GM12878 (cell line): ENCODE data around the gene ZDHHC11B. TPM values are rescaled to one million over a fixed set of nuclear protein-coding genes. Genes with fewer than 3 reads are reported as not detected.

Experiments used
- ATAC-seq: fragments of 200-7000 bp; cut with Tn5 transposase; 3 replicates; pipeline ENCODE4 v1.9.1; 2020; ENCODE audit warnings: mild to moderate bottlenecking, moderate library complexity
- BruUV-seq: library from RNA; stranded (reverse); fragments of 400-500 nt; replicated peaks from 2 replicates; lab custom pipeline; 2021; lab: Mats Ljungman, UMichigan
- CTCF ChIA-PET: fragments of 300-600 bp; sonication (Branson Sonifier 250); formaldehyde crosslinking; extraction: SDS; loops from one replicate; lab custom pipeline; 2021; ENCODE audit warnings: inconsistent platforms; lab: Yijun Ruan, JAX
- POLR2A ChIA-PET: fragments of 350-600 bp; formaldehyde crosslinking; extraction: SDS; loops from one replicate; lab custom pipeline; 2021; ENCODE audit warnings: inconsistent platforms; lab: Charles Lee
- RAD21 ChIA-PET: fragments of 300-600 bp; sonication (Branson Sonifier 250); formaldehyde crosslinking; loops from one replicate; lab custom pipeline; 2023; ENCODE audit warnings: antibody characterized with exemption; ENCODE audit not compliant: unreplicated experiment; lab: Charles Lee
- SMC1A ChIA-PET: fragments of 300-600 bp; sonication (Branson Sonifier 250); formaldehyde crosslinking; loops from one replicate; lab custom pipeline; 2023; ENCODE audit not compliant: unreplicated experiment, uncharacterized antibody; lab: Charles Lee
- DNase-seq: peaks from one replicate; pipeline ENCODE4 v3.0.0-alpha.2; 2011; ENCODE audit warnings: low read depth, low spot score
- FAIRE-seq: peaks from 3 replicates; lab custom pipeline; 2011; peaks lifted over from hg19 to GRCh38; lab: Jason Lieb, UNC
- H2AFZ ChIP-seq: 2 replicates; pipeline ENCODE4 v1.6.0; 2011; ENCODE audit warnings: low read depth, low read length, control low read depth; ENCODE audit not compliant: control insufficient read depth
- H3K27ac ChIP-seq: 2 replicates; pipeline ENCODE4 v1.5.1; 2011; ENCODE audit warnings: control low read depth; ENCODE audit not compliant: control insufficient read depth, insufficient read depth
- H3K27me3 ChIP-seq, 2 experiments: replicated peaks in 1 of 2; 2 replicates each; pipeline versions ENCODE4 v1.6.0 to v1.6.1; 2011; ENCODE audit warnings: low read length in 1 of 2; ENCODE audit not compliant: control insufficient read depth in 2 of 2, insufficient read depth in 2 of 2
- H3K36me3 ChIP-seq, 2 experiments: 2 replicates each; pipeline ENCODE4 v1.5.1; 2011; ENCODE audit warnings: low read length in 1 of 2; ENCODE audit not compliant: control insufficient read depth in 2 of 2, insufficient read depth in 2 of 2
- H3K4me1 ChIP-seq: 2 replicates; pipeline ENCODE4 v1.6.1; 2011; ENCODE audit warnings: mild to moderate bottlenecking, low read length, moderate library complexity, mixed read lengths; ENCODE audit not compliant: control insufficient read depth, insufficient read depth
- H3K4me2 ChIP-seq: 2 replicates; pipeline ENCODE4 v1.6.0; 2011; ENCODE audit warnings: control low read depth; ENCODE audit not compliant: control insufficient read depth, insufficient read depth
- H3K4me3 ChIP-seq: fragments of 200-600 bp; sonication (generic); 2 replicates; pipeline ENCODE4 v1.5.1; 2016
- H3K79me2 ChIP-seq: 2 replicates; pipeline ENCODE4 v1.6.0; 2011; ENCODE audit warnings: low read length; ENCODE audit not compliant: control insufficient read depth, insufficient read depth
- H3K9ac ChIP-seq: 2 replicates; pipeline ENCODE4 v1.8.0; 2011; ENCODE audit warnings: low read length, control low read depth, mixed read lengths; ENCODE audit not compliant: control insufficient read depth, insufficient read depth
- H3K9me3 ChIP-seq: replicated peaks from 3 replicates; pipeline ENCODE4 v1.5.1; 2011; ENCODE audit warnings: mild to moderate bottlenecking, low read length; ENCODE audit not compliant: control insufficient read depth, insufficient read depth
- H4K20me1 ChIP-seq: 2 replicates; pipeline ENCODE4 v1.6.0; 2011; ENCODE audit not compliant: control insufficient read depth, insufficient read depth
- CHD4 ChIP-seq: fragments of 200-600 bp; sonication (generic); IDR thresholded peaks from 2 replicates; pipeline ENCODE4 v1.6.1; 2016; ENCODE audit warnings: mild to moderate bottlenecking
- HCFC1 ChIP-seq: fragments of 150-350 bp; IDR thresholded peaks from 2 replicates; pipeline ENCODE4 v1.6.1; 2014; ENCODE audit warnings: low read length
- STAT3 ChIP-seq: IDR thresholded peaks from 2 replicates; pipeline ENCODE4 v1.6.1; 2011; ENCODE audit warnings: low read depth, low read length, improper control_type of control experiment
- SUZ12 ChIP-seq: fragments of 200-600 bp; sonication (generic); IDR thresholded peaks from one replicate; pipeline ENCODE4 v1.6.1; 2018; ENCODE audit warnings: antibody characterized with exemption, mild to moderate bottlenecking; ENCODE audit not compliant: unreplicated experiment
- TCF3 ChIP-seq: IDR thresholded peaks from 2 replicates; pipeline ENCODE4 v1.6.1; 2012; ENCODE audit warnings: low read depth, mild to moderate bottlenecking, low read length, borderline replicate concordance; ENCODE audit not compliant: insufficient read depth
- YY1 ChIP-seq: IDR thresholded peaks from 2 replicates; pipeline ENCODE4 v1.6.1; 2011; ENCODE audit warnings: low read depth, mild to moderate bottlenecking, low read length
- ZNF207 ChIP-seq: fragments of 450-650 bp; IDR thresholded peaks from 2 replicates; pipeline ENCODE4 v1.6.1; 2014; ENCODE audit warnings: antibody characterized with exemption, mild to moderate bottlenecking, borderline replicate concordance
- WGBS: methylation state at CpG from one replicate; pipeline ENCODE4 v1.1.6; 2016; ENCODE audit warnings: low lambda C conversion rate; ENCODE audit not compliant: insufficient replicate concordance, insufficient coverage; ENCODE audit errors: missing lambda C conversion rate; 5-methylcytosine and 5-hydroxymethylcytosine counted together
- in situ Hi-C: fragments of 300-500 bp; cut with MboI; formaldehyde crosslinking; loops from 9 replicates; pipeline ENCODE4 v1.14.3; 2018; ENCODE audit warnings: mixed read lengths
- intact Hi-C: fragments of 100-400 bp; cut with micrococcal nuclease; formaldehyde crosslinking; loops from one replicate; pipeline ENCODE4 v1.14.2; 2022; ENCODE audit not compliant: unreplicated experiment
- polyA plus RNA-seq, 11 experiments: library from polyadenylated mRNA; depleted of rRNA in 4 of 11; unstranded in 6 of 11; stranded (reverse) in 5 of 11; fragments of >200 nt; fragmentation: Nextera tagmentation in 4 of 11; fragmentation: Illumina TruSeq in 1 of 11; extraction: Ambion mirVana in 4 of 11; extraction: Trizol in 1 of 11; gene quantifications; 1 replicate in 1 of 11; 2 replicates in 10 of 11; pipeline versions ENCODE4 v1.2.1 to v1.2.3, GENCODE V29; 2011 to 2016; ENCODE audit warnings: inconsistent platforms in 2 of 11, missing spikeins in 2 of 11, low read depth in 1 of 11
- total RNA-seq, 4 experiments: library from RNA; depleted of rRNA in 3 of 4; stranded (reverse); fragments of >200 nt in 3 of 4; fragmentation: Illumina TruSeq in 1 of 4; extraction: Trizol in 1 of 4; gene quantifications; 2 replicates each; pipeline versions ENCODE4 v1.2.1 to v1.2.3, GENCODE V29; 2013 to 2021
- TF ChIP-seq, protein P1 (sequence below): fragments of 450-650 bp; IDR thresholded peaks from 2 replicates; pipeline ENCODE4 v1.6.1; 2017; ENCODE audit warnings: mild to moderate bottlenecking, moderate library complexity
- TF ChIP-seq, protein P2 (sequence below): IDR thresholded peaks from 2 replicates; pipeline ENCODE4 v1.6.1; 2011; ENCODE audit warnings: borderline replicate concordance, low read depth, mild to moderate bottlenecking, moderate library complexity, low read length; ENCODE audit not compliant: insufficient read depth, poor library complexity, severe bottlenecking

ZDHHC11B gene
- total and polyA plus RNA-seq, 10 of the 15 experiments (the other 5 are each of a cell fraction or from before 2014, with no cell fraction given): 0.01 to 0.10 (median 0.09) TPM; not detected in 7

DNA sequence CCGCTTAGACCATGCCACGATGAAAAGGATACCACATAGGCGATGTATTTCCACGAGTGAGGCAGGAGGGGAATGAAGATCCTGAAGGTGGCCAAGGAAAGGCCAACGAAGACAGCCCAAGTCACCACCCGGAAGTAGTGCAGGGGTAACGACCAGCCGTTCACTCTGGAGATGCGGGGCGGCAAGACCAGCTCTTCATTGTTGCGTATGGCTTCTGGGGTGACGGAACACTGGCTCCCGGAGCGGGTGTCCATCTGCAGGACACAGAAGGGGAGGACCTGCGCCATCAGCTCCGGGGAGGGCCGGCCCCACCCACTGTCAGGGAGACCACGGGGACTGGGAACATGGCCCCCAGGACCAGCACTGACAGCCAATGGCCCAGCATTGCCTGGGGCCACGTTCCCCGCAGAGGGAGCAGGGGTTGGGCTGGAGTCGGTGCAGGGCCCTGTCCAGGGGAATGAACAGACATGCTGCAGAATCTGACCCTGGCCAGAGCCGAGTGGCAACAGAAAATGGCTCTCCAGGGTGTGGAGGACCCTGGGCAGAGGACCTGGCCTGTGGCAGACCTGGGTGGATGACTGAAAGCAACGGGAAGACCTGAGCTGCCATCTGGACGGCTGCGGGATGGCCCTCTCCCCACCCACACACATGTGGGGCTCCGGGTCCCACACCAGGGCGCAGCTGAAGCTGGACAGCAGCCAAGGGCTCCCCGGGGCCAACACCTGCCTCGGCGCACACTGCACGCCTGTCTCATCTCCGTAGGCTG, 17.7 kb downstream of the ZDHHC11B start:
- ChIA-PET POLR2A (no interaction called here), RAD21 (no interaction called here)
- Histone ChIP-seq H3K9me3 (no peaks in the 10 kb centered on the region; the same call in 2 of the 3 replicates), H3K4me1 (no peaks in the 10 kb centered on the region), H4K20me1 (no peaks in the 10 kb centered on the region), H3K36me3 (no peaks in the 10 kb centered on the region), H3K4me3 (no peak overlapping the region), H3K9ac (no peak overlapping the region), H3K27ac (no peak overlapping the region)
- ATAC-seq (no peak), DNase-seq (no peak), FAIRE-seq (no peak)
- BruUV-seq: no TSS peak
- TF ChIP-seq CHD4 (no peak), ZNF207 (no peak), TCF3 (no peak), STAT3 (no peak), HCFC1 (no peak), SUZ12 (no peak), YY1 (no peak)
- TF ChIP-seq, protein P1, sequence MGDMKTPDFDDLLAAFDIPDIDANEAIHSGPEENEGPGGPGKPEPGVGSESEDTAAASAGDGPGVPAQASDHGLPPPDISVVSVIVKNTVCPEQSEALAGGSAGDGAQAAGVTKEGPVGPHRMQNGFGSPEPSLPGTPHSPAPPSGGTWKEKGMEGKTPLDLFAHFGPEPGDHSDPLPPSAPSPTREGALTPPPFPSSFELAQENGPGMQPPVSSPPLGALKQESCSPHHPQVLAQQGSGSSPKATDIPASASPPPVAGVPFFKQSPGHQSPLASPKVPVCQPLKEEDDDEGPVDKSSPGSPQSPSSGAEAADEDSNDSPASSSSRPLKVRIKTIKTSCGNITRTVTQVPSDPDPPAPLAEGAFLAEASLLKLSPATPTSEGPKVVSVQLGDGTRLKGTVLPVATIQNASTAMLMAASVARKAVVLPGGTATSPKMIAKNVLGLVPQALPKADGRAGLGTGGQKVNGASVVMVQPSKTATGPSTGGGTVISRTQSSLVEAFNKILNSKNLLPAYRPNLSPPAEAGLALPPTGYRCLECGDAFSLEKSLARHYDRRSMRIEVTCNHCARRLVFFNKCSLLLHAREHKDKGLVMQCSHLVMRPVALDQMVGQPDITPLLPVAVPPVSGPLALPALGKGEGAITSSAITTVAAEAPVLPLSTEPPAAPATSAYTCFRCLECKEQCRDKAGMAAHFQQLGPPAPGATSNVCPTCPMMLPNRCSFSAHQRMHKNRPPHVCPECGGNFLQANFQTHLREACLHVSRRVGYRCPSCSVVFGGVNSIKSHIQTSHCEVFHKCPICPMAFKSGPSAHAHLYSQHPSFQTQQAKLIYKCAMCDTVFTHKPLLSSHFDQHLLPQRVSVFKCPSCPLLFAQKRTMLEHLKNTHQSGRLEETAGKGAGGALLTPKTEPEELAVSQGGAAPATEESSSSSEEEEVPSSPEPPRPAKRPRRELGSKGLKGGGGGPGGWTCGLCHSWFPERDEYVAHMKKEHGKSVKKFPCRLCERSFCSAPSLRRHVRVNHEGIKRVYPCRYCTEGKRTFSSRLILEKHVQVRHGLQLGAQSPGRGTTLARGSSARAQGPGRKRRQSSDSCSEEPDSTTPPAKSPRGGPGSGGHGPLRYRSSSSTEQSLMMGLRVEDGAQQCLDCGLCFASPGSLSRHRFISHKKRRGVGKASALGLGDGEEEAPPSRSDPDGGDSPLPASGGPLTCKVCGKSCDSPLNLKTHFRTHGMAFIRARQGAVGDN: no peak
- TF ChIP-seq, protein P2, sequence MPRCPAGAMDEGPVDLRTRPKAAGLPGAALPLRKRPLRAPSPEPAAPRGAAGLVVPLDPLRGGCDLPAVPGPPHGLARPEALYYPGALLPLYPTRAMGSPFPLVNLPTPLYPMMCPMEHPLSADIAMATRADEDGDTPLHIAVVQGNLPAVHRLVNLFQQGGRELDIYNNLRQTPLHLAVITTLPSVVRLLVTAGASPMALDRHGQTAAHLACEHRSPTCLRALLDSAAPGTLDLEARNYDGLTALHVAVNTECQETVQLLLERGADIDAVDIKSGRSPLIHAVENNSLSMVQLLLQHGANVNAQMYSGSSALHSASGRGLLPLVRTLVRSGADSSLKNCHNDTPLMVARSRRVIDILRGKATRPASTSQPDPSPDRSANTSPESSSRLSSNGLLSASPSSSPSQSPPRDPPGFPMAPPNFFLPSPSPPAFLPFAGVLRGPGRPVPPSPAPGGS: no peak
- TF ChIP-seq, all 136 proteins: peak for 0
- no peaks in the 10 kb centered on the region for H3K27me3 ChIP-seq
- in situ Hi-C loops: no loop called here
- CTCF ChIA-PET: no interaction called here
- SMC1A ChIA-PET: no interaction called here
- no peaks in the 10 kb centered on the region for H3K79me2 ChIP-seq
- intact Hi-C loops: no loop called here
- WGBS: 50% methylated on average over 32 of the region's 32 CpGs
- H2AFZ ChIP-seq: no peak overlapping the region
- H3K4me2 ChIP-seq: no peak overlapping the region
